ENCODE measurements around the gene TACC2.
"Not testable (repeated sequence)": the region's sequence is repeated elsewhere in the genome, so short reads cannot be mapped to it uniquely, and the experiment has no call there.

DNA sequence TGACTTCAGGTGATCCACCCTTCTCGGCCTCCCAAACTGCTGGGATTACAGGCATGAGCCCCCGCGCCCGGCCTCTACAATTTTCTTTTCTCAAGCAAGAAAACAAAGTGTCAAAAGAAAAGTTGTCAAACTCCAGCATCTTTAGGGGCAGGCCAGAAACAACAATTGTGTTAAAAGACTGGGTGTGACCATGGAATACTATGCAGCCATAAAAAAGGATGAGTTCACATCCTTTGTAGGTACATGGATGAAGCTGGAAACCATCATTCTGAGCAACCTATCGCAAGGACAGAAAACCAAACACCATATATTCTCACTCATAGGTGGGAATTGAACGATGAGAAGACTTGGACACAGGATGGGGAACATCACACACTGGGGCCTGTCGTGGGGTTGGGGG is 34.3 kb downstream of the TACC2 start:
- TF ChIP-seq, protein P1, sequence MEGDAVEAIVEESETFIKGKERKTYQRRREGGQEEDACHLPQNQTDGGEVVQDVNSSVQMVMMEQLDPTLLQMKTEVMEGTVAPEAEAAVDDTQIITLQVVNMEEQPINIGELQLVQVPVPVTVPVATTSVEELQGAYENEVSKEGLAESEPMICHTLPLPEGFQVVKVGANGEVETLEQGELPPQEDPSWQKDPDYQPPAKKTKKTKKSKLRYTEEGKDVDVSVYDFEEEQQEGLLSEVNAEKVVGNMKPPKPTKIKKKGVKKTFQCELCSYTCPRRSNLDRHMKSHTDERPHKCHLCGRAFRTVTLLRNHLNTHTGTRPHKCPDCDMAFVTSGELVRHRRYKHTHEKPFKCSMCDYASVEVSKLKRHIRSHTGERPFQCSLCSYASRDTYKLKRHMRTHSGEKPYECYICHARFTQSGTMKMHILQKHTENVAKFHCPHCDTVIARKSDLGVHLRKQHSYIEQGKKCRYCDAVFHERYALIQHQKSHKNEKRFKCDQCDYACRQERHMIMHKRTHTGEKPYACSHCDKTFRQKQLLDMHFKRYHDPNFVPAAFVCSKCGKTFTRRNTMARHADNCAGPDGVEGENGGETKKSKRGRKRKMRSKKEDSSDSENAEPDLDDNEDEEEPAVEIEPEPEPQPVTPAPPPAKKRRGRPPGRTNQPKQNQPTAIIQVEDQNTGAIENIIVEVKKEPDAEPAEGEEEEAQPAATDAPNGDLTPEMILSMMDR (IDR thresholded peaks at IDR 0.05), result not testable (repeated sequence)
- not testable (repeated sequence) for TF ChIP-seq EZH2, EZH2phosphoT487 (IDR thresholded peaks at IDR 0.05)
